SK-N-MC (cell line): ENCODE results near the gene LEFTY1.

Experiments used
- EZH2 ChIP-seq: fragments of 200-600 bp; sonication (generic); IDR thresholded peaks from one replicate; pipeline ENCODE4 v1.6.1; 2017; ENCODE audit warnings: antibody characterized with exemption
- POLR2AphosphoS5 ChIP-seq: IDR thresholded peaks from 2 replicates; pipeline ENCODE4 v1.6.1; 2012; ENCODE audit warnings: mild to moderate bottlenecking, low read depth, low read length, borderline replicate concordance

DNA sequence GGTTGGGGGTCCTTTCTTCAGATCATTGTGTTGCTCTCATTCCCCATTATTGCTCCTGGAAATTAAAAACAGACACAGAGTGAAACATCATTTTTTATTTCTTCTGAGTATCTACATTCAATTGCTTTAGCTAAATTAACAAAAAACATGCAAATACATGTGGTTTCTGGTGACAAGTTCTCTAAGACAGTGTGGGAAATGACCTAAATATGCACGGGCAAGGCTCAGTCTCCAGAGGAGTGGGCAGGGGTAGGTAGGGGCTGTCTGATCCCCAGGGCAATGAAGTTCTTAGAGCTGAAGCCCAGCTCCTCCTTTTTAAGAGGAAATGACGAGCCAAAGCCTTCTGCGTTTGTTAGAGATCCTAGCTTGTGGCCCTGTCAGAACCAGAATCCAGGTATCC is 47.6 kb upstream of the LEFTY1 start:
- TF ChIP-seq EZH2 (no peak), POLR2AphosphoS5 (no peak)
